Astrocyte (in vitro differentiated cells and primary cell): Measurements from ENCODE around the gene SNX27. TPM values are rescaled to one million over a fixed set of nuclear protein-coding genes. Genes with fewer than 3 reads are reported as not detected.
"Not testable (repeated sequence)": the region's sequence is repeated elsewhere in the genome, so short reads cannot be mapped to it uniquely, and the experiment has no call there.

Experiments used
- DNase-seq: peaks from one replicate; pipeline ENCODE4 v3.0.0-alpha.2; 2010; ENCODE audit warnings: low read depth
- FAIRE-seq: peaks from 2 replicates; lab custom pipeline; 2011; peaks lifted over from hg19 to GRCh38; lab: Jason Lieb, UNC
- H2AFZ ChIP-seq: 2 replicates; pipeline ENCODE4 v1.6.0; 2012; ENCODE audit warnings: low read depth, low read length, inconsistent platforms
- H3K27ac ChIP-seq: 2 replicates; pipeline ENCODE4 v1.5.1; 2011; ENCODE audit warnings: low read depth, low read length, inconsistent platforms
- H3K27me3 ChIP-seq: 2 replicates; pipeline ENCODE4 v1.6.0; 2011; ENCODE audit warnings: low read length, inconsistent platforms; ENCODE audit not compliant: insufficient read depth
- H3K36me3 ChIP-seq: 2 replicates; pipeline ENCODE4 v1.5.1; 2011; ENCODE audit warnings: low read length, inconsistent platforms; ENCODE audit not compliant: insufficient read depth
- H3K4me1 ChIP-seq: 2 replicates; pipeline ENCODE4 v1.5.1; 2011; ENCODE audit warnings: low read length, inconsistent platforms; ENCODE audit not compliant: insufficient read depth
- H3K4me2 ChIP-seq: 2 replicates; pipeline ENCODE4 v1.6.0; 2012; ENCODE audit warnings: low read length, inconsistent platforms
- H3K4me3 ChIP-seq: 2 replicates; pipeline ENCODE4 v1.5.1; 2011; ENCODE audit warnings: low read depth, mild to moderate bottlenecking, low read length, inconsistent platforms; ENCODE audit not compliant: insufficient read depth
- H3K79me2 ChIP-seq: 2 replicates; pipeline ENCODE4 v1.6.0; 2012; ENCODE audit warnings: mild to moderate bottlenecking, low read length, inconsistent platforms; ENCODE audit not compliant: insufficient read depth
- H3K9ac ChIP-seq: 2 replicates; pipeline ENCODE4 v1.6.0; 2012; ENCODE audit warnings: mild to moderate bottlenecking, low read length, inconsistent platforms
- H3K9me3 ChIP-seq: 2 replicates; pipeline ENCODE4 v1.5.1; 2012; ENCODE audit warnings: low read depth, mild to moderate bottlenecking, low read length, inconsistent platforms; ENCODE audit not compliant: insufficient read depth
- H4K20me1 ChIP-seq: 2 replicates; pipeline ENCODE4 v1.6.0; 2012; ENCODE audit warnings: low read length, inconsistent platforms; ENCODE audit not compliant: insufficient read depth
- H3K27ac Mint-ChIP-seq: one replicate; pipeline ENCODE4 v1.8.0; 2021; ENCODE audit warnings: mild to moderate bottlenecking, mixed read lengths; ENCODE audit not compliant: unreplicated experiment
- H3K27me3 Mint-ChIP-seq: one replicate; pipeline ENCODE4 v1.8.0; 2021; ENCODE audit warnings: low read depth, mixed read lengths; ENCODE audit not compliant: unreplicated experiment
- H3K36me3 Mint-ChIP-seq: one replicate; pipeline ENCODE4 v1.8.0; 2021; ENCODE audit warnings: low read depth, mixed read lengths; ENCODE audit not compliant: unreplicated experiment
- H3K4me1 Mint-ChIP-seq: one replicate; pipeline ENCODE4 v1.8.0; 2021; ENCODE audit warnings: low read depth, mixed read lengths; ENCODE audit not compliant: unreplicated experiment
- H3K4me3 Mint-ChIP-seq: one replicate; pipeline ENCODE4 v1.8.0; 2021; ENCODE audit warnings: mild to moderate bottlenecking, moderate library complexity, mixed read lengths; ENCODE audit not compliant: unreplicated experiment
- H3K9me3 Mint-ChIP-seq: one replicate; pipeline ENCODE4 v1.8.0; 2021; ENCODE audit warnings: mild to moderate bottlenecking, mixed read lengths; ENCODE audit not compliant: unreplicated experiment
- CTCF ChIP-seq: IDR thresholded peaks from 2 replicates; pipeline ENCODE4 v1.5.1; 2011; ENCODE audit warnings: low read depth, mild to moderate bottlenecking, inconsistent platforms, low read length, moderate library complexity; ENCODE audit not compliant: insufficient read depth
- EZH2 ChIP-seq: IDR thresholded peaks from 2 replicates; pipeline ENCODE4 v1.6.1; 2012; ENCODE audit warnings: mild to moderate bottlenecking, low read length, inconsistent platforms; ENCODE audit not compliant: insufficient read depth
- total RNA-seq: library from RNA; stranded (reverse); gene quantifications from 2 replicates; pipeline ENCODE4 v1.2.1, GENCODE V29; 2021

SNX27 gene
- total RNA-seq, 1 donor from 2014 or later, result 53.1 TPM

GRCh38 chr1:151593730-151594129 lies 18.1 kb upstream of the SNX27 start:
- Histone ChIP-seq H3K4me3 (no peak overlapping the region), H3K9me3 (no peaks in the 10 kb centered on the region), H3K4me2 (peak overlapping the region; percentile 70), H4K20me1 (no peaks in the 10 kb centered on the region), H3K4me1 (peaks cover 3% of the 10 kb centered on the region), H3K36me3 (no peaks in the 10 kb centered on the region), H2AFZ (no peak overlapping the region), H3K9ac (no peak overlapping the region), H3K79me2 (no peaks in the 10 kb centered on the region), H3K27ac (no peak overlapping the region), H3K27me3 (no peaks in the 10 kb centered on the region)
- Mint-ChIP-seq H3K36me3 (no peaks in the 10 kb centered on the region), H3K27ac (no peak overlapping the region), H3K4me3 (no peak overlapping the region), H3K4me1 (peaks cover 12% of the 10 kb centered on the region), H3K9me3 (peaks cover 8% of the 10 kb centered on the region), H3K27me3 (no peaks in the 10 kb centered on the region)
- no peak for FAIRE-seq
- no peak for DNase-seq
- TF ChIP-seq CTCF (no peak), EZH2 (no peak)

GRCh38 chr1:151594143-151594625 lies 17.7 kb upstream of the SNX27 start:
- Histone ChIP-seq H3K4me1 (peaks cover 3% of the 10 kb centered on the region), H3K4me3 (no peak overlapping the region), H3K9me3 (no peaks in the 10 kb centered on the region), H3K79me2 (no peaks in the 10 kb centered on the region), H3K27ac (no peak overlapping the region), H3K4me2 (peak overlapping the region; percentile 70), H4K20me1 (no peaks in the 10 kb centered on the region), H3K36me3 (no peaks in the 10 kb centered on the region), H3K9ac (no peak overlapping the region), H3K27me3 (no peaks in the 10 kb centered on the region), H2AFZ (no peak overlapping the region)
- no peaks in the 10 kb centered on the region for H3K36me3 Mint-ChIP-seq
- no peak overlapping the region for H3K4me3 Mint-ChIP-seq
- no peak for FAIRE-seq
- no peak for DNase-seq
- H3K9me3 Mint-ChIP-seq, result peaks cover 8% of the 10 kb centered on the region
- H3K27ac Mint-ChIP-seq, result peak overlapping the region; percentile 20
- no peaks in the 10 kb centered on the region for H3K27me3 Mint-ChIP-seq
- H3K4me1 Mint-ChIP-seq, result peaks cover 12% of the 10 kb centered on the region
- TF ChIP-seq EZH2 (no peak), CTCF (peak; percentile 80)

DNA sequence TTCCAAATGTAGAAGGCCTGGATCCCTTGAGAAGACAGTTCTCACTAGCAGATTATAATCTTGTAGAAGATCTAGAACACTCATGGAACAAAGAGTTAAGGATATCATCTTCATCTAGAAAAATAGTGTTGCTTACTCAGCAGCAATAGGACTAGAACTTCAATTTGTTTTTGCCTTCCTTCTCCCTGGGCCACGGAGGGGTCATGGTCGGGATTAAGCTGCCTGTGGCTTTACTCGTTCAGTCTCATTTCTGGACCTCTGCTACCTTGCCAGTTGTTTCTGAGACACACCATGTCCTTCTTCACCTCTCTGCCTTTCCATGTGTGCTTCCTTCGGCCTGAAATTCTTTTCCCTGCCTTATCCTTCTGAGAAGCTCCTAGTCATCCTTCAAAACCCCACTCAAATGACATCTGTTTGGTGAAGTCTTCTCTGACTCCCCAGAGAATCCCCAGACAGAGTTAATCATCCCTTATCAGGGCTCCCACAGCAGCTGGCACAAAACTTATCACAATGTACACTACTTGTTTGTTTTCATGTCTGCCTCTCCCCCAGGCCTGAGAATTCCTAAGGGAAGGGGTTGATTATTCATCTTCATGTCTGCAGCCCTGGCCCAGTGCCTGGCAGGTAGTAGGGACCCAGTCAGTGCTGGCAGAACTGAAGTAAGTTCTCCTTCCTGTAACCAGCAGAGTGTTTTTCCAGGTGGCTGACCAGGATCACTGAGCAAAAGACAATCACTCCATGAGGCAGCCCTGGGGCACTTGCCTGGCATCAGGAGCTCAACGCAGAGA lies 15.5 kb upstream of the SNX27 start:
- H3K36me3 ChIP-seq, result no peaks in the 10 kb centered on the region
- peaks cover 3% of the 10 kb centered on the region for H3K4me1 ChIP-seq
- no peak overlapping the region for H3K27ac ChIP-seq
- no peak overlapping the region for H3K4me3 ChIP-seq
- no peak overlapping the region for H2AFZ ChIP-seq
- Mint-ChIP-seq H3K27me3 (no peaks in the 10 kb centered on the region), H3K4me1 (peaks cover 12% of the 10 kb centered on the region), H3K9me3 (no peaks in the 10 kb centered on the region), H3K36me3 (no peaks in the 10 kb centered on the region), H3K27ac (peak overlapping the region; percentile 16), H3K4me3 (no peak overlapping the region)
- no peaks in the 10 kb centered on the region for H4K20me1 ChIP-seq
- H3K27me3 ChIP-seq, result no peaks in the 10 kb centered on the region
- no peak overlapping the region for H3K9ac ChIP-seq
- H3K4me2 ChIP-seq, result no peak overlapping the region
- H3K79me2 ChIP-seq, result no peaks in the 10 kb centered on the region
- FAIRE-seq, result no peak
- TF ChIP-seq CTCF (no peak), EZH2 (no peak)
- peak; percentile 65 for DNase-seq
- no peaks in the 10 kb centered on the region for H3K9me3 ChIP-seq

GRCh38 chr1:151602550-151602949 lies 9.3 kb upstream of the SNX27 start:
- H3K4me1 Mint-ChIP-seq, H3K27me3 ChIP-seq, H3K27me3 Mint-ChIP-seq, H3K4me3 Mint-ChIP-seq, H3K4me2 ChIP-seq, FAIRE-seq, H3K4me3 ChIP-seq, DNase-seq, H3K9me3 Mint-ChIP-seq, H3K9me3 ChIP-seq, H3K4me1 ChIP-seq, H3K79me2 ChIP-seq, H3K9ac ChIP-seq, H3K27ac ChIP-seq, H2AFZ ChIP-seq, H4K20me1 ChIP-seq, H3K36me3 Mint-ChIP-seq, H3K36me3 ChIP-seq, H3K27ac Mint-ChIP-seq: not testable (repeated sequence)
